ENCODE data around the gene TEX36.
"Not testable (repeated sequence)": the region's sequence is repeated elsewhere in the genome, so short reads cannot be mapped to it uniquely, and the experiment has no call there.

Gene TEX36

GRCh38 chr10:125692601-125693523, 9.9 kb upstream of the TEX36 start:
- in situ Hi-C loops (cut with MboI; ENCODE audit: low sequenced_read_pairs) = no loop called here

GRCh38 chr10:125692196-125692595, 9.2 kb upstream of the TEX36 start:
- in situ Hi-C loops (cut with MboI; ENCODE audit: low sequenced_read_pairs) = no loop called here

GRCh38 chr10:125691160-125691981, 8.4 kb upstream of the TEX36 start:
- in situ Hi-C loops (cut with MboI; ENCODE audit: low sequenced_read_pairs) = no loop called here

GRCh38 chr10:125689955-125690569, 7.1 kb upstream of the TEX36 start:
- in situ Hi-C loops (cut with MboI; ENCODE audit: low sequenced_read_pairs) = no loop called here

- in situ Hi-C loops (cut with MboI; ENCODE audit: low sequenced_read_pairs) = no loop called here
These were observed 4.7 kb upstream of the TEX36 start for GRCh38 chr10:125687507-125688185.

- in situ Hi-C loops (cut with MboI; ENCODE audit: low sequenced_read_pairs) = no loop called here
These were observed 1.6 kb upstream of the TEX36 start for GRCh38 chr10:125684581-125684980.

- in situ Hi-C loops (cut with MboI; ENCODE audit: low sequenced_read_pairs) = no loop called here
These were observed 858 bp upstream of the TEX36 start for GRCh38 chr10:125683821-125684220.

GRCh38 chr10:125679436-125679835, 3.5 kb downstream of the TEX36 start:
- in situ Hi-C loops (cut with MboI; ENCODE audit: low sequenced_read_pairs) = no loop called here

GRCh38 chr10:125672884-125673283, 10.1 kb downstream of the TEX36 start:
- in situ Hi-C loops (cut with MboI; ENCODE audit: low sequenced_read_pairs) = no loop called here

- in situ Hi-C loops (cut with MboI; ENCODE audit: low sequenced_read_pairs) = no loop called here
These were observed 20.4 kb downstream of the TEX36 start for GRCh38 chr10:125662584-125662983.

- in situ Hi-C loops (cut with MboI; ENCODE audit: low sequenced_read_pairs) = no loop called here
These were observed 20.9 kb downstream of the TEX36 start for GRCh38 chr10:125661941-125662515.

GRCh38 chr10:125661431-125661940, 21.5 kb downstream of the TEX36 start:
- in situ Hi-C loops (cut with MboI; ENCODE audit: low sequenced_read_pairs) = no loop called here

- in situ Hi-C loops (cut with MboI; ENCODE audit: low sequenced_read_pairs) = no loop called here
These were observed 23.9 kb downstream of the TEX36 start for GRCh38 chr10:125659071-125659470.

- in situ Hi-C loops (cut with MboI; ENCODE audit: low sequenced_read_pairs) = no loop called here
These were observed 26.4 kb downstream of the TEX36 start for GRCh38 chr10:125656523-125656922.

GRCh38 chr10:125653113-125653512, 29.9 kb downstream of the TEX36 start:
- in situ Hi-C loops (cut with MboI; ENCODE audit: low sequenced_read_pairs) = not testable (repeated sequence)

GRCh38 chr10:125646311-125646710, 36.7 kb downstream of the TEX36 start:
- in situ Hi-C loops (cut with MboI; ENCODE audit: low sequenced_read_pairs) = no loop called here

GRCh38 chr10:125641398-125641797, 41.6 kb downstream of the TEX36 start:
- in situ Hi-C loops (cut with MboI; ENCODE audit: low sequenced_read_pairs) = no loop called here

GRCh38 chr10:125640653-125641052, 42.3 kb downstream of the TEX36 start:
- in situ Hi-C loops (cut with MboI; ENCODE audit: low sequenced_read_pairs) = no loop called here

- in situ Hi-C loops (cut with MboI; ENCODE audit: low sequenced_read_pairs) = no loop called here
These were observed 43.1 kb downstream of the TEX36 start for GRCh38 chr10:125639846-125640245.

GRCh38 chr10:125638555-125638954, 44.4 kb downstream of the TEX36 start:
- in situ Hi-C loops (cut with MboI; ENCODE audit: low sequenced_read_pairs) = no loop called here

All from HL-60/S4 (cell line).